Liver (tissue), 9 donors: ENCODE data around the gene HPRT1. TPM values are rescaled to one million over a fixed set of nuclear protein-coding genes. Genes with fewer than 3 reads are reported as not detected.
A peak's percentile ranks its signal among the peaks of the same experiment; 100 is the strongest.

Experiments used
- DNase-seq: peaks from one replicate; pipeline ENCODE4 v3.0.0-alpha.2; 2017; ENCODE audit warnings: low spot score
- H3K27ac ChIP-seq, 2 donors: one replicate each; pipeline ENCODE4 v1.7.0; 2013; ENCODE audit warnings: inconsistent platforms in 2 of 2, low read length in 2 of 2, control low read depth in 1 of 2, low read depth in 1 of 2, mild to moderate bottlenecking in 1 of 2
- H3K27me3 ChIP-seq, 4 donors: one replicate each; pipeline versions ENCODE4 v1.6.1 to v1.7.0; 2013; ENCODE audit warnings: low read length in 3 of 4, inconsistent platforms in 1 of 4, mild to moderate bottlenecking in 1 of 4, moderate library complexity in 1 of 4; ENCODE audit not compliant: control insufficient read depth in 4 of 4, insufficient read depth in 4 of 4
- H3K36me3 ChIP-seq, 4 donors: one replicate each; pipeline versions ENCODE4 v1.6.1 to v1.7.0; 2013; ENCODE audit warnings: low read length in 3 of 4, mild to moderate bottlenecking in 3 of 4, low read depth in 1 of 4, moderate library complexity in 1 of 4; ENCODE audit not compliant: control insufficient read depth in 4 of 4, insufficient read depth in 3 of 4
- H3K4me1 ChIP-seq, 4 donors: one replicate each; pipeline versions ENCODE4 v1.6.1 to v1.7.0; 2013; ENCODE audit warnings: low read length in 3 of 4, mild to moderate bottlenecking in 3 of 4, moderate library complexity in 1 of 4; ENCODE audit not compliant: control insufficient read depth in 4 of 4, insufficient read depth in 4 of 4
- H3K4me3 ChIP-seq, 3 donors: one replicate each; pipeline versions ENCODE4 v1.6.1 to v1.7.0; 2013; ENCODE audit warnings: low read length in 3 of 3, control low read depth in 1 of 3, low read depth in 1 of 3, mild to moderate bottlenecking in 1 of 3
- H3K9ac ChIP-seq, 2 donors: one replicate each; pipeline ENCODE4 v1.7.0; 2013; ENCODE audit warnings: low read length in 2 of 2, mild to moderate bottlenecking in 2 of 2, moderate library complexity in 2 of 2, control low read depth in 1 of 2, low read depth in 1 of 2
- H3K9me3 ChIP-seq, 4 donors: one replicate each; pipeline versions ENCODE4 v1.6.1 to v1.7.0; 2013; ENCODE audit warnings: low read length in 3 of 4; ENCODE audit not compliant: control insufficient read depth in 4 of 4
- ATF3 ChIP-seq: IDR thresholded peaks from 2 replicates; pipeline ENCODE4 v1.6.1; 2016; ENCODE audit warnings: antibody characterized with exemption
- CTCF ChIP-seq: fragments of 150-350 bp; IDR thresholded peaks from 2 replicates; pipeline ENCODE4 v1.5.1; 2017; ENCODE audit warnings: improper control_type of control experiment, low read depth, low read length; ENCODE audit not compliant: missing input control
- EGR1 ChIP-seq, 2 donors: IDR thresholded peaks; 2 replicates each; pipeline ENCODE4 v1.6.1; 2016 to 2018; ENCODE audit warnings: antibody characterized with exemption in 2 of 2, low read depth in 2 of 2
- FOXA1 ChIP-seq: IDR thresholded peaks from 2 replicates; pipeline ENCODE4 v1.6.1; 2016; ENCODE audit warnings: antibody characterized with exemption
- FOXA2 ChIP-seq: IDR thresholded peaks from 2 replicates; pipeline ENCODE4 v1.6.1; 2016; ENCODE audit warnings: antibody characterized with exemption
- HNF4A ChIP-seq, 2 donors: conservative IDR thresholded peaks; 2 replicates each; pipeline ENCODE4 v1.6.1; 2016; ENCODE audit warnings: antibody characterized with exemption in 2 of 2, mild to moderate bottlenecking in 2 of 2
- HNF4G ChIP-seq: IDR thresholded peaks from 2 replicates; pipeline ENCODE4 v1.6.1; 2016; ENCODE audit warnings: antibody characterized with exemption
- JUND ChIP-seq, 2 donors: IDR thresholded peaks; 2 replicates each; pipeline ENCODE4 v1.6.1; 2016; ENCODE audit warnings: antibody characterized with exemption in 2 of 2
- MAX ChIP-seq: IDR thresholded peaks from 2 replicates; pipeline ENCODE4 v1.6.1; 2016; ENCODE audit warnings: antibody characterized with exemption
- NR2F2 ChIP-seq: IDR thresholded peaks from 2 replicates; pipeline ENCODE4 v1.6.1; 2016; ENCODE audit warnings: antibody characterized with exemption
- RAD21 ChIP-seq, 2 donors: IDR thresholded peaks; 2 replicates each; pipeline ENCODE4 v1.6.1; 2016; ENCODE audit warnings: antibody characterized with exemption in 2 of 2, mild to moderate bottlenecking in 2 of 2
- REST ChIP-seq: IDR thresholded peaks from 2 replicates; pipeline ENCODE4 v1.6.1; 2016; ENCODE audit warnings: antibody characterized with exemption, mild to moderate bottlenecking
- SP1 ChIP-seq: IDR thresholded peaks from 2 replicates; pipeline ENCODE4 v1.6.1; 2018; ENCODE audit warnings: antibody characterized with exemption, mild to moderate bottlenecking
- TAF1 ChIP-seq: conservative IDR thresholded peaks from 2 replicates; pipeline ENCODE4 v1.6.1; 2016; ENCODE audit warnings: antibody characterized with exemption, mild to moderate bottlenecking
- YY1 ChIP-seq: IDR thresholded peaks from 2 replicates; pipeline ENCODE4 v1.6.1; 2016; ENCODE audit warnings: antibody characterized with exemption, mild to moderate bottlenecking
- WGBS: extraction: QIAGEN DNeasy Blood & Tissue Kit; methylation state at CpG from one replicate; pipeline ENCODE4 v1.1.7; 2013; 5-methylcytosine and 5-hydroxymethylcytosine counted together
- polyA plus RNA-seq, 2 donors: library from polyadenylated mRNA; stranded (reverse) in 1 of 2; unstranded in 1 of 2; fragments of 200-250 nt in 1 of 2; fragments of >200 nt in 1 of 2; fragmentation: Nextera tagmentation in 1 of 2; extraction: Ambion mirVana in 1 of 2; gene quantifications; one replicate each; pipeline versions ENCODE4 v1.2.1 to v1.2.3, GENCODE V29; 2013 to 2015
- total RNA-seq, 2 donors: library from RNA; depleted of rRNA; stranded (reverse); fragments of >200 nt; gene quantifications; one replicate each; pipeline ENCODE4 v1.2.3, GENCODE V29; 2014
- donor health status: healthy.
- donor health status: healthy.
- donor health status: healthy.
- donor health status: healthy.
- donor health status: healthy.

HPRT1 gene
- total and polyA plus RNA-seq, 4 donors: 5.7 to 18.4 (median 12.1) TPM

GRCh38 chrX:134419784-134420183 is 40.2 kb upstream of the HPRT1 start:
- no peak for DNase-seq

GRCh38 chrX:134423606-134424005 is 36.4 kb upstream of the HPRT1 start:
- Histone ChIP-seq H3K9ac (no peak overlapping the region), H3K27me3 (no peaks in the 10 kb centered on the region)
- WGBS: 78% methylated on average over 5 of the region's 5 CpGs

More at GRCh38 chrX:134419784-134420183, 40.2 kb upstream of the HPRT1 start:
- Histone ChIP-seq H3K9ac (no peak overlapping the region), H3K36me3 (peaks cover 0 to 4% (median 3%) of the 10 kb centered on the region in 4 donors), H3K27ac (no peak overlapping the region), H3K27me3 (no peaks in the 10 kb centered on the region), H3K9me3 (no peaks in the 10 kb centered on the region), H3K4me3 (no peak overlapping the region), H3K4me1 (no peaks in the 10 kb centered on the region)
- 99% methylated on average over 6 of the region's 6 CpGs for WGBS
- TF ChIP-seq RAD21 (IDR thresholded peaks at IDR 0.05): no peak
- no peak for TF ChIP-seq HNF4A (conservative IDR thresholded peaks at IDR 0.05)
- TF ChIP-seq HNF4G: no peak
- TF ChIP-seq EGR1 (IDR thresholded peaks at IDR 0.05; ENCODE audit: low read depth in 2 of 2): no peak
- no peak for TF ChIP-seq CTCF
- no peak for TF ChIP-seq MAX
- TF ChIP-seq REST: no peak
- TF ChIP-seq ATF3: no peak
- TF ChIP-seq SP1: no peak
- TF ChIP-seq FOXA2: no peak
- no peak for TF ChIP-seq FOXA1
- no peak for TF ChIP-seq JUND (IDR thresholded peaks at IDR 0.05)
- no peak for TF ChIP-seq NR2F2
- TF ChIP-seq YY1: no peak

More at GRCh38 chrX:134423606-134424005, 36.4 kb upstream of the HPRT1 start:
- Histone ChIP-seq H3K4me1 (no peaks in the 10 kb centered on the region), H3K36me3 (peaks cover 0 to 2% (median 0%) of the 10 kb centered on the region in 4 donors), H3K4me3 (no peak overlapping the region), H3K27ac (no peak overlapping the region), H3K9me3 (no peaks in the 10 kb centered on the region)
- no peak for TF ChIP-seq FOXA2
- no peak for TF ChIP-seq HNF4G
- no peak for TF ChIP-seq TAF1
- TF ChIP-seq RAD21 (IDR thresholded peaks at IDR 0.05): peak; percentile 40 to 70
- TF ChIP-seq FOXA1: no peak
- no peak for TF ChIP-seq ATF3
- no peak for TF ChIP-seq YY1
- peak; percentile 9 for TF ChIP-seq CTCF
- no peak for TF ChIP-seq HNF4A (conservative IDR thresholded peaks at IDR 0.05)
- DNase-seq: no peak
